Measurements from ENCODE around the gene EVA1B. TPM values are rescaled to one million over a fixed set of nuclear protein-coding genes. Genes with fewer than 3 reads are reported as not detected.

Gene EVA1B
- total and polyA plus RNA-seq, 2 donors (not counting 1 experiment from before 2014, with no cell fraction given) = 0.67 to 2.9 TPM

DNA sequence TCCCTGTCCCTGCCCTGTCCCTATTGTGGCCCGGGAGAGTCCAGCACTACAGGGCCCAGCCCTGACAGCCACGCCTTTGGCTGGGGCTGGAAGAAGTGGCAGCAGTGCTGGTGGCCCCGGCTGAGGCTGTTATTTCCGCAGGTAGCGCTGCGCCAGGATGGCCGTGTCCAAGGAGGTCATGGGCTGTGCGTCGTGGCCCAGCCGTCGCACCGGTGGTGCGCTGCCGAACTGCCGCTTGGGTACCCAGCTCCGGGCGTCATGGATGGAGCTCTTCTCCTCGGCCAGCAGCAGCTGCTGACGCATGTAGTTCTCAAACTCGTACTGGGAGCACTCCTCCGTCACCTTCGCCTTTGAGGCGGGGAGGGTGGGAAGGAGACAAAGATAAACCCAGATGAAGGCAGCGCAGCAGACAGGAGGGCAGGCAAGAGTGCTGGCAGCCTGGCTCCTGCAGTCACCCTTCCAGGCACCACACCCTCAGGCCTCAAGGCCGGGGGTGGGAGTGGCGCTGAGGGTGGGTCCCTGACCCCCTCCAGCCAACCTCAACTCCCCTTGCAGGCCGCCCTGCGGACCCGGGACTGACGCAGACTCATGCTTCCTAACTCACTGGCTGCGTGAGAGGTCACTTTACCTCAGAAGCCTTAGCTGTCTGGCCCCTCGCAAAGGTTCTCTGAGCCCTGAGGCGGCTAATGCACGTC is 18.3 kb upstream of the EVA1B start:
- TF ChIP-seq, protein P1, sequence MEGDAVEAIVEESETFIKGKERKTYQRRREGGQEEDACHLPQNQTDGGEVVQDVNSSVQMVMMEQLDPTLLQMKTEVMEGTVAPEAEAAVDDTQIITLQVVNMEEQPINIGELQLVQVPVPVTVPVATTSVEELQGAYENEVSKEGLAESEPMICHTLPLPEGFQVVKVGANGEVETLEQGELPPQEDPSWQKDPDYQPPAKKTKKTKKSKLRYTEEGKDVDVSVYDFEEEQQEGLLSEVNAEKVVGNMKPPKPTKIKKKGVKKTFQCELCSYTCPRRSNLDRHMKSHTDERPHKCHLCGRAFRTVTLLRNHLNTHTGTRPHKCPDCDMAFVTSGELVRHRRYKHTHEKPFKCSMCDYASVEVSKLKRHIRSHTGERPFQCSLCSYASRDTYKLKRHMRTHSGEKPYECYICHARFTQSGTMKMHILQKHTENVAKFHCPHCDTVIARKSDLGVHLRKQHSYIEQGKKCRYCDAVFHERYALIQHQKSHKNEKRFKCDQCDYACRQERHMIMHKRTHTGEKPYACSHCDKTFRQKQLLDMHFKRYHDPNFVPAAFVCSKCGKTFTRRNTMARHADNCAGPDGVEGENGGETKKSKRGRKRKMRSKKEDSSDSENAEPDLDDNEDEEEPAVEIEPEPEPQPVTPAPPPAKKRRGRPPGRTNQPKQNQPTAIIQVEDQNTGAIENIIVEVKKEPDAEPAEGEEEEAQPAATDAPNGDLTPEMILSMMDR (IDR thresholded peaks at IDR 0.05) = no peak
- no peak for TF ChIP-seq EZH2 (IDR thresholded peaks at IDR 0.05; ENCODE audit: borderline replicate concordance, insufficient read depth, low read depth, low read length, poor library complexity, severe bottlenecking)
- no peak overlapping the region for H3K4me3 ChIP-seq (ENCODE audit: control extremely low read depth in 1 of 5, extremely low read depth in 1 of 5, insufficient read depth in 1 of 5, low read depth in 2 of 5, low read length in 4 of 5)
- peaks cover 0 to 5% of the 10 kb centered on the region in 2 donors for H3K4me1 ChIP-seq (ENCODE audit: control insufficient read depth in 2 of 2, insufficient read depth in 2 of 2, low read length in 2 of 2)
- H3K27me3 ChIP-seq (replicated peaks in 1 of 4; ENCODE audit: control extremely low read depth in 1 of 4, control insufficient read depth in 3 of 4, insufficient read depth in 4 of 4, low read length in 3 of 4) = no peaks in the 10 kb centered on the region
- H3K27ac Mint-ChIP-seq = no peak overlapping the region
- H3K4me1 Mint-ChIP-seq = peaks cover 10% of the 10 kb centered on the region
- no peaks in the 10 kb centered on the region for H3K79me2 ChIP-seq (ENCODE audit: control insufficient read depth, insufficient read depth, low read length)
- intact Hi-C loops (cut with micrococcal nuclease) = loop anchor here (1.0 to 2.0 kb wide), 2 partner anchors 27 to 79 kb away; no protein-coding TSS in a partner anchor
- H3K9me3 ChIP-seq (ENCODE audit: control extremely low read depth in 1 of 3, control insufficient read depth in 2 of 3, insufficient read depth in 1 of 3, low read length in 2 of 3) = no peaks in the 10 kb centered on the region
- CTCF ChIA-PET = interaction anchor here (0.5 to 6.0 kb wide), 31 partner anchors 9 to 269 kb away, joined by 3 to 98 read pairs (median 5); partner anchors contain the start of genes EVA1B and TRAPPC3
- H3K27ac ChIP-seq (ENCODE audit: low read length in 2 of 2) = no peak overlapping the region
- POLR2A ChIA-PET = interaction anchor here (1.2 kb wide), 1 partner anchor 77 kb away, joined by 5 read pairs; no protein-coding TSS in a partner anchor
- no peaks in the 10 kb centered on the region for H3K27me3 Mint-ChIP-seq
- no peak for ATAC-seq (ENCODE audit: low read depth)
- no peak overlapping the region for H3K9ac ChIP-seq (ENCODE audit: low read length)
- no peaks in the 10 kb centered on the region for H3K9me3 Mint-ChIP-seq (ENCODE audit: insufficient read depth)
- H4K20me1 ChIP-seq (ENCODE audit: control insufficient read depth, insufficient read depth, low read length, poor library complexity, severe bottlenecking) = peaks cover 15% of the 10 kb centered on the region
- WGBS (ENCODE audit: insufficient coverage) = 97% methylated on average over 33 of the region's 34 CpGs
- H3K4me2 ChIP-seq (replicated peaks; ENCODE audit: low read depth, low read length, poor library complexity, severe bottlenecking) = no peak overlapping the region
- H3K36me3 ChIP-seq (replicated peaks in 1 of 2; ENCODE audit: control extremely low read depth in 1 of 2, control insufficient read depth in 1 of 2, extremely low read depth in 1 of 2, insufficient read depth in 2 of 2, low read length in 1 of 2) = peaks cover 0 to 59% of the 10 kb centered on the region in 2 experiments
- no peak overlapping the region for H2AFZ ChIP-seq (ENCODE audit: insufficient read depth, low read depth, low read length, poor library complexity, severe bottlenecking)
- no peak overlapping the region for H3K4me3 Mint-ChIP-seq
- no peak for DNase-seq

DNA sequence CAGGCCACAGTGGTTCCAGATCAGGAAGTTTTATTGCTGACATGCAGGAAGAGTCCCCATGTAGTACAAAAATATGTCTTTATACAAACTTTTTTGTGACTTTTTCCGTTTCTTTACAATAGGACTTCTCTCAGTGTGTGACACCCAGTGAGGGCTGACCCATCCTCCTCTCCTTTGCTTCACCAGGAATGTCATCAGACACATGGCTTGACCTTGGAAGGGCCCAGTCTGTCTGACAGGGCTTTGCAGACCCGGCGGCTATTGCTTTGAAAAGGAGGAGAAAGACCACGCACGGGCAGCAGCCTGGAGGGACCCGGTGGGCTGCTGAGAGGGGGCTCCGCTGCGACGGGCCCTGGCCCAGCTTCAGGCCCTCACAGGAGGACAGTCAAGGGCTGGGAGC is 16.2 kb upstream of the EVA1B start:
- H3K4me3 ChIP-seq (ENCODE audit: control extremely low read depth in 1 of 5, extremely low read depth in 1 of 5, insufficient read depth in 1 of 5, low read depth in 2 of 5, low read length in 4 of 5) = no peak overlapping the region
- no peak overlapping the region for H3K9ac ChIP-seq (ENCODE audit: low read length)
- peaks cover 15% of the 10 kb centered on the region for H4K20me1 ChIP-seq (ENCODE audit: control insufficient read depth, insufficient read depth, low read length, poor library complexity, severe bottlenecking)
- Mint-ChIP-seq H3K27me3 (no peaks in the 10 kb centered on the region), H3K9me3 (ENCODE audit: insufficient read depth) (no peaks in the 10 kb centered on the region), H3K4me3 (no peak overlapping the region), H3K27ac (no peak overlapping the region), H3K4me1 (peaks cover 10% of the 10 kb centered on the region)
- H3K27ac ChIP-seq (ENCODE audit: low read length in 2 of 2) = no peak overlapping the region
- ATAC-seq (ENCODE audit: low read depth) (no peak), DNase-seq (no peak)
- H3K36me3 ChIP-seq (replicated peaks in 1 of 2; ENCODE audit: control extremely low read depth in 1 of 2, control insufficient read depth in 1 of 2, extremely low read depth in 1 of 2, insufficient read depth in 2 of 2, low read length in 1 of 2) = peaks cover 0 to 43% of the 10 kb centered on the region in 2 experiments
- intact Hi-C loops (cut with micrococcal nuclease) = no loop called here
- ChIA-PET CTCF (interaction anchor here (6.0 kb wide), 1 partner anchor 79 kb away, joined by 98 read pairs; no protein-coding TSS in a partner anchor), POLR2A (no interaction called here)
- no peak for TF ChIP-seq EZH2 (IDR thresholded peaks at IDR 0.05; ENCODE audit: borderline replicate concordance, insufficient read depth, low read depth, low read length, poor library complexity, severe bottlenecking)
- TF ChIP-seq, protein P1 (IDR thresholded peaks at IDR 0.05) = no peak
- H3K9me3 ChIP-seq (ENCODE audit: control extremely low read depth in 1 of 3, control insufficient read depth in 2 of 3, insufficient read depth in 1 of 3, low read length in 2 of 3) = no peaks in the 10 kb centered on the region
- H3K79me2 ChIP-seq (ENCODE audit: control insufficient read depth, insufficient read depth, low read length) = no peaks in the 10 kb centered on the region
- H3K4me1 ChIP-seq (ENCODE audit: control insufficient read depth in 2 of 2, insufficient read depth in 2 of 2, low read length in 2 of 2) = peaks cover 0 to 5% of the 10 kb centered on the region in 2 donors
- no peak overlapping the region for H3K4me2 ChIP-seq (replicated peaks; ENCODE audit: low read depth, low read length, poor library complexity, severe bottlenecking)
- WGBS (ENCODE audit: insufficient coverage) = 94% methylated on average over 6 of the region's 9 CpGs
- H3K27me3 ChIP-seq (replicated peaks in 1 of 4; ENCODE audit: control extremely low read depth in 1 of 4, control insufficient read depth in 3 of 4, insufficient read depth in 4 of 4, low read length in 3 of 4) = no peaks in the 10 kb centered on the region
- H2AFZ ChIP-seq (ENCODE audit: insufficient read depth, low read depth, low read length, poor library complexity, severe bottlenecking) = no peak overlapping the region

Measured in B cell (primary cell).